ENCODE data around the gene AKAP8. TPM values are rescaled to one million over a fixed set of nuclear protein-coding genes. Genes with fewer than 3 reads are reported as not detected.

AKAP8 gene
- total and polyA plus RNA-seq, 2 experiments from 2014 or later, result 22.4 to 36.5 TPM

DNA sequence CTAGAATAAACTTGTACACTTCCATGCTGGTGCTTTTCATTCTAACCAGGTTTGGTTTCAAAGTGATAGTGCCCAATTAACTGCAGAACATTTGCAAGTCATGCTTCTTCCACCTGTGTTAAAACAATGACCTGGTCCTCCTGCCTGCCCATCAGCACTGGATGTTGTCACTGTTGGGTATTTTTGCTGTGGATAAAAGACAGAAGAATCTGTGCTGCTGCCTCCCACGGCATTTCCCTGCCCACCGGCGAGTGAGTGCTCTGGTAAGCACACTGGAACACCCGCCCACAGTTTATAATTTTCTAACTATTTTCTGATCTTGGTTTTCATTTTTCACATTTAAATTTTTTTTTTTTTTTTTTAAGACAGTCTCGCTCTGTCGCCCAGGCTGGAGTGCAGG is 2.3 kb upstream of the AKAP8 start:
- ATAC-seq (no peak), DNase-seq (ENCODE audit: low spot score) (no peak)
- peaks cover 23% of the 10 kb centered on the region for H3K36me3 Mint-ChIP-seq (ENCODE audit: low read depth)
- no peak overlapping the region for H2AFZ ChIP-seq
- H3K27ac ChIP-seq (ENCODE audit: low read depth), result 0 out of 2 replicates have a peak overlapping the region, but pooled peaks have one; percentile 95
- H3K4me1 Mint-ChIP-seq, result peaks cover 26% of the 10 kb centered on the region
- H3K79me2 ChIP-seq (replicated peaks; ENCODE audit: insufficient read depth), result peaks cover 39% of the 10 kb centered on the region
- TF ChIP-seq, protein P1, sequence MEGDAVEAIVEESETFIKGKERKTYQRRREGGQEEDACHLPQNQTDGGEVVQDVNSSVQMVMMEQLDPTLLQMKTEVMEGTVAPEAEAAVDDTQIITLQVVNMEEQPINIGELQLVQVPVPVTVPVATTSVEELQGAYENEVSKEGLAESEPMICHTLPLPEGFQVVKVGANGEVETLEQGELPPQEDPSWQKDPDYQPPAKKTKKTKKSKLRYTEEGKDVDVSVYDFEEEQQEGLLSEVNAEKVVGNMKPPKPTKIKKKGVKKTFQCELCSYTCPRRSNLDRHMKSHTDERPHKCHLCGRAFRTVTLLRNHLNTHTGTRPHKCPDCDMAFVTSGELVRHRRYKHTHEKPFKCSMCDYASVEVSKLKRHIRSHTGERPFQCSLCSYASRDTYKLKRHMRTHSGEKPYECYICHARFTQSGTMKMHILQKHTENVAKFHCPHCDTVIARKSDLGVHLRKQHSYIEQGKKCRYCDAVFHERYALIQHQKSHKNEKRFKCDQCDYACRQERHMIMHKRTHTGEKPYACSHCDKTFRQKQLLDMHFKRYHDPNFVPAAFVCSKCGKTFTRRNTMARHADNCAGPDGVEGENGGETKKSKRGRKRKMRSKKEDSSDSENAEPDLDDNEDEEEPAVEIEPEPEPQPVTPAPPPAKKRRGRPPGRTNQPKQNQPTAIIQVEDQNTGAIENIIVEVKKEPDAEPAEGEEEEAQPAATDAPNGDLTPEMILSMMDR (conservative IDR thresholded peaks at IDR 0.05; ENCODE audit: low read depth in 2 of 2), result no peak
- TF ChIP-seq NANOG (IDR thresholded peaks at IDR 0.05; ENCODE audit: borderline replicate concordance) (no peak), EZH2phosphoT487 (IDR thresholded peaks at IDR 0.05; ENCODE audit: unreplicated experiment) (no peak), ZNF331 (CRISPR knock-in tag; IDR thresholded peaks at IDR 0.05; ENCODE audit: low read depth) (no peak), ZNF114 (CRISPR knock-in tag; IDR thresholded peaks at IDR 0.05) (no peak), CREB1 (CRISPR knock-in tag; IDR thresholded peaks at IDR 0.05; ENCODE audit: low read depth) (no peak)
- TF ChIP-seq, protein P2, sequence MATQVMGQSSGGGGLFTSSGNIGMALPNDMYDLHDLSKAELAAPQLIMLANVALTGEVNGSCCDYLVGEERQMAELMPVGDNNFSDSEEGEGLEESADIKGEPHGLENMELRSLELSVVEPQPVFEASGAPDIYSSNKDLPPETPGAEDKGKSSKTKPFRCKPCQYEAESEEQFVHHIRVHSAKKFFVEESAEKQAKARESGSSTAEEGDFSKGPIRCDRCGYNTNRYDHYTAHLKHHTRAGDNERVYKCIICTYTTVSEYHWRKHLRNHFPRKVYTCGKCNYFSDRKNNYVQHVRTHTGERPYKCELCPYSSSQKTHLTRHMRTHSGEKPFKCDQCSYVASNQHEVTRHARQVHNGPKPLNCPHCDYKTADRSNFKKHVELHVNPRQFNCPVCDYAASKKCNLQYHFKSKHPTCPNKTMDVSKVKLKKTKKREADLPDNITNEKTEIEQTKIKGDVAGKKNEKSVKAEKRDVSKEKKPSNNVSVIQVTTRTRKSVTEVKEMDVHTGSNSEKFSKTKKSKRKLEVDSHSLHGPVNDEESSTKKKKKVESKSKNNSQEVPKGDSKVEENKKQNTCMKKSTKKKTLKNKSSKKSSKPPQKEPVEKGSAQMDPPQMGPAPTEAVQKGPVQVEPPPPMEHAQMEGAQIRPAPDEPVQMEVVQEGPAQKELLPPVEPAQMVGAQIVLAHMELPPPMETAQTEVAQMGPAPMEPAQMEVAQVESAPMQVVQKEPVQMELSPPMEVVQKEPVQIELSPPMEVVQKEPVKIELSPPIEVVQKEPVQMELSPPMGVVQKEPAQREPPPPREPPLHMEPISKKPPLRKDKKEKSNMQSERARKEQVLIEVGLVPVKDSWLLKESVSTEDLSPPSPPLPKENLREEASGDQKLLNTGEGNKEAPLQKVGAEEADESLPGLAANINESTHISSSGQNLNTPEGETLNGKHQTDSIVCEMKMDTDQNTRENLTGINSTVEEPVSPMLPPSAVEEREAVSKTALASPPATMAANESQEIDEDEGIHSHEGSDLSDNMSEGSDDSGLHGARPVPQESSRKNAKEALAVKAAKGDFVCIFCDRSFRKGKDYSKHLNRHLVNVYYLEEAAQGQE (IDR thresholded peaks at IDR 0.05; ENCODE audit: unreplicated experiment), result no peak
- TF ChIP-seq, protein P3, sequence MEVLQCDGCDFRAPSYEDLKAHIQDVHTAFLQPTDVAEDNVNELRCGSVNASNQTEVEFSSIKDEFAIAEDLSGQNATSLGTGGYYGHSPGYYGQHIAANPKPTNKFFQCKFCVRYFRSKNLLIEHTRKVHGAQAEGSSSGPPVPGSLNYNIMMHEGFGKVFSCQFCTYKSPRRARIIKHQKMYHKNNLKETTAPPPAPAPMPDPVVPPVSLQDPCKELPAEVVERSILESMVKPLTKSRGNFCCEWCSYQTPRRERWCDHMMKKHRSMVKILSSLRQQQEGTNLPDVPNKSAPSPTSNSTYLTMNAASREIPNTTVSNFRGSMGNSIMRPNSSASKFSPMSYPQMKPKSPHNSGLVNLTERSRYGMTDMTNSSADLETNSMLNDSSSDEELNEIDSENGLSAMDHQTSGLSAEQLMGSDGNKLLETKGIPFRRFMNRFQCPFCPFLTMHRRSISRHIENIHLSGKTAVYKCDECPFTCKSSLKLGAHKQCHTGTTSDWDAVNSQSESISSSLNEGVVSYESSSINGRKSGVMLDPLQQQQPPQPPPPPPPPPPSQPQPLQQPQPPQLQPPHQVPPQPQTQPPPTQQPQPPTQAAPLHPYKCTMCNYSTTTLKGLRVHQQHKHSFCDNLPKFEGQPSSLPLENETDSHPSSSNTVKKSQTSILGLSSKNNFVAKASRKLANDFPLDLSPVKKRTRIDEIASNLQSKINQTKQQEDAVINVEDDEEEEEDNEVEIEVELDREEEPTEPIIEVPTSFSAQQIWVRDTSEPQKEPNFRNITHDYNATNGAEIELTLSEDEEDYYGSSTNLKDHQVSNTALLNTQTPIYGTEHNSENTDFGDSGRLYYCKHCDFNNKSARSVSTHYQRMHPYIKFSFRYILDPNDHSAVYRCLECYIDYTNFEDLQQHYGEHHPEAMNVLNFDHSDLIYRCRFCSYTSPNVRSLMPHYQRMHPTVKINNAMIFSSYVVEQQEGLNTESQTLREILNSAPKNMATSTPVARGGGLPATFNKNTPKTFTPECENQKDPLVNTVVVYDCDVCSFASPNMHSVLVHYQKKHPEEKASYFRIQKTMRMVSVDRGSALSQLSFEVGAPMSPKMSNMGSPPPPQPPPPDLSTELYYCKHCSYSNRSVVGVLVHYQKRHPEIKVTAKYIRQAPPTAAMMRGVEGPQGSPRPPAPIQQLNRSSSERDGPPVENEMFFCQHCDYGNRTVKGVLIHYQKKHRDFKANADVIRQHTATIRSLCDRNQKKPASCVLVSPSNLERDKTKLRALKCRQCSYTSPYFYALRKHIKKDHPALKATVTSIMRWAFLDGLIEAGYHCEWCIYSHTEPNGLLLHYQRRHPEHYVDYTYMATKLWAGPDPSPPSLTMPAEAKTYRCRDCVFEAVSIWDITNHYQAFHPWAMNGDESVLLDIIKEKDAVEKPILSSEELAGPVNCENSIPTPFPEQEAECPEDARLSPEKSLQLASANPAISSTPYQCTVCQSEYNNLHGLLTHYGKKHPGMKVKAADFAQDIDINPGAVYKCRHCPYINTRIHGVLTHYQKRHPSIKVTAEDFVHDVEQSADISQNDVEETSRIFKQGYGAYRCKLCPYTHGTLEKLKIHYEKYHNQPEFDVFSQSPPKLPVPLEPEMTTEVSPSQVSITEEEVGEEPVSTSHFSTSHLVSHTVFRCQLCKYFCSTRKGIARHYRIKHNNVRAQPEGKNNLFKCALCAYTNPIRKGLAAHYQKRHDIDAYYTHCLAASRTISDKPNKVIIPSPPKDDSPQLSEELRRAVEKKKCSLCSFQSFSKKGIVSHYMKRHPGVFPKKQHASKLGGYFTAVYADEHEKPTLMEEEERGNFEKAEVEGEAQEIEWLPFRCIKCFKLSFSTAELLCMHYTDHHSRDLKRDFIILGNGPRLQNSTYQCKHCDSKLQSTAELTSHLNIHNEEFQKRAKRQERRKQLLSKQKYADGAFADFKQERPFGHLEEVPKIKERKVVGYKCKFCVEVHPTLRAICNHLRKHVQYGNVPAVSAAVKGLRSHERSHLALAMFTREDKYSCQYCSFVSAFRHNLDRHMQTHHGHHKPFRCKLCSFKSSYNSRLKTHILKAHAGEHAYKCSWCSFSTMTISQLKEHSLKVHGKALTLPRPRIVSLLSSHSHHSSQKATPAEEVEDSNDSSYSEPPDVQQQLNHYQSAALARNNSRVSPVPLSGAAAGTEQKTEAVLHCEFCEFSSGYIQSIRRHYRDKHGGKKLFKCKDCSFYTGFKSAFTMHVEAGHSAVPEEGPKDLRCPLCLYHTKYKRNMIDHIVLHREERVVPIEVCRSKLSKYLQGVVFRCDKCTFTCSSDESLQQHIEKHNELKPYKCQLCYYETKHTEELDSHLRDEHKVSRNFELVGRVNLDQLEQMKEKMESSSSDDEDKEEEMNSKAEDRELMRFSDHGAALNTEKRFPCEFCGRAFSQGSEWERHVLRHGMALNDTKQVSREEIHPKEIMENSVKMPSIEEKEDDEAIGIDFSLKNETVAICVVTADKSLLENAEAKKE (CRISPR knock-in tag; IDR thresholded peaks at IDR 0.05), result no peak
- 0 out of 2 replicates have a peak overlapping the region, but pooled peaks have one; percentile 25 for H3K4me3 ChIP-seq
- H3K4me2 ChIP-seq, result no peak overlapping the region
- peak overlapping the region; percentile 92; the same call in 1 of the 2 replicates for H3K27ac Mint-ChIP-seq
- no peaks in the 10 kb centered on the region for H3K36me3 ChIP-seq (ENCODE audit: insufficient read depth)
- peaks cover 16% of the 10 kb centered on the region for H3K4me1 ChIP-seq (ENCODE audit: insufficient read depth)
- no peaks in the 10 kb centered on the region for H3K9me2 ChIP-seq (ENCODE audit: insufficient read depth)
- no peaks in the 10 kb centered on the region for H3K27me3 ChIP-seq (ENCODE audit: insufficient read depth)
- H3F3A ChIP-seq (replicated peaks; ENCODE audit: low read depth), result peaks cover 25% of the 10 kb centered on the region
- no peaks in the 10 kb centered on the region; the same call in 1 of the 3 replicates for H3K9me3 Mint-ChIP-seq
- H3K4me3 Mint-ChIP-seq, result peak overlapping the region; percentile 77; the same call in 1 of the 3 replicates
- H4K20me1 ChIP-seq (replicated peaks; ENCODE audit: insufficient read depth), result peaks cover 16% of the 10 kb centered on the region
- H3K27me3 Mint-ChIP-seq (ENCODE audit: insufficient read depth, low read depth, poor library complexity), result peaks cover 12% of the 10 kb centered on the region

Measured in GM23338 (cell line).